ENCODE measurements around the gene ZNF341.

DNA sequence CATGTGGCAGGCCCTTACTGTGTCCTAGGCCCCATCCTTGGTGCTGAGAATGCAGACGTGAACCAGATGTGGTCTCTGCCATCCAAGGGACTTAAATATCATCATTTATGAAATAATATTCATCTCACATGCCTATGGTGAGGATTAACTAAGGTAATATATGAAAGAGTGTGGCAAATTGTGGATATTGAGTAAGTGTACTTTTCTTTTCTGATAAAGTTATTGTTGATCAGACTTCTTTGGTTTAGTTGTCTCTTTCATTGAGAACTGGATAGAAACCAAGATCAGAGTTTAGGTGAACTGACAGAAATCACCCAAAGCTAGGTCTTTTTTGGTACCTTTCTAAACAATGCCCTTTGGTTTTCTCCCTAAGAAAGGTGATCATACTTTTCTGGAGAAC, 84.4 kb downstream of the ZNF341 start:
- TF ChIP-seq POLR2A (IDR thresholded peaks at IDR 0.05) (no peak), POLR2AphosphoS5 (IDR thresholded peaks at IDR 0.05) (no peak), EP300 (IDR thresholded peaks at IDR 0.05) (no peak)
- TF ChIP-seq, protein P1, sequence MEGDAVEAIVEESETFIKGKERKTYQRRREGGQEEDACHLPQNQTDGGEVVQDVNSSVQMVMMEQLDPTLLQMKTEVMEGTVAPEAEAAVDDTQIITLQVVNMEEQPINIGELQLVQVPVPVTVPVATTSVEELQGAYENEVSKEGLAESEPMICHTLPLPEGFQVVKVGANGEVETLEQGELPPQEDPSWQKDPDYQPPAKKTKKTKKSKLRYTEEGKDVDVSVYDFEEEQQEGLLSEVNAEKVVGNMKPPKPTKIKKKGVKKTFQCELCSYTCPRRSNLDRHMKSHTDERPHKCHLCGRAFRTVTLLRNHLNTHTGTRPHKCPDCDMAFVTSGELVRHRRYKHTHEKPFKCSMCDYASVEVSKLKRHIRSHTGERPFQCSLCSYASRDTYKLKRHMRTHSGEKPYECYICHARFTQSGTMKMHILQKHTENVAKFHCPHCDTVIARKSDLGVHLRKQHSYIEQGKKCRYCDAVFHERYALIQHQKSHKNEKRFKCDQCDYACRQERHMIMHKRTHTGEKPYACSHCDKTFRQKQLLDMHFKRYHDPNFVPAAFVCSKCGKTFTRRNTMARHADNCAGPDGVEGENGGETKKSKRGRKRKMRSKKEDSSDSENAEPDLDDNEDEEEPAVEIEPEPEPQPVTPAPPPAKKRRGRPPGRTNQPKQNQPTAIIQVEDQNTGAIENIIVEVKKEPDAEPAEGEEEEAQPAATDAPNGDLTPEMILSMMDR (IDR thresholded peaks at IDR 0.05): no peak

All from sigmoid colon (tissue), 4 donors.